Measurements from ENCODE around the gene SUN1. TPM values are rescaled to one million over a fixed set of nuclear protein-coding genes. Genes with fewer than 3 reads are reported as not detected.

The SUN1 gene
- total RNA-seq, 2 experiments from 2014 or later: 83.4 to 105 TPM

DNA sequence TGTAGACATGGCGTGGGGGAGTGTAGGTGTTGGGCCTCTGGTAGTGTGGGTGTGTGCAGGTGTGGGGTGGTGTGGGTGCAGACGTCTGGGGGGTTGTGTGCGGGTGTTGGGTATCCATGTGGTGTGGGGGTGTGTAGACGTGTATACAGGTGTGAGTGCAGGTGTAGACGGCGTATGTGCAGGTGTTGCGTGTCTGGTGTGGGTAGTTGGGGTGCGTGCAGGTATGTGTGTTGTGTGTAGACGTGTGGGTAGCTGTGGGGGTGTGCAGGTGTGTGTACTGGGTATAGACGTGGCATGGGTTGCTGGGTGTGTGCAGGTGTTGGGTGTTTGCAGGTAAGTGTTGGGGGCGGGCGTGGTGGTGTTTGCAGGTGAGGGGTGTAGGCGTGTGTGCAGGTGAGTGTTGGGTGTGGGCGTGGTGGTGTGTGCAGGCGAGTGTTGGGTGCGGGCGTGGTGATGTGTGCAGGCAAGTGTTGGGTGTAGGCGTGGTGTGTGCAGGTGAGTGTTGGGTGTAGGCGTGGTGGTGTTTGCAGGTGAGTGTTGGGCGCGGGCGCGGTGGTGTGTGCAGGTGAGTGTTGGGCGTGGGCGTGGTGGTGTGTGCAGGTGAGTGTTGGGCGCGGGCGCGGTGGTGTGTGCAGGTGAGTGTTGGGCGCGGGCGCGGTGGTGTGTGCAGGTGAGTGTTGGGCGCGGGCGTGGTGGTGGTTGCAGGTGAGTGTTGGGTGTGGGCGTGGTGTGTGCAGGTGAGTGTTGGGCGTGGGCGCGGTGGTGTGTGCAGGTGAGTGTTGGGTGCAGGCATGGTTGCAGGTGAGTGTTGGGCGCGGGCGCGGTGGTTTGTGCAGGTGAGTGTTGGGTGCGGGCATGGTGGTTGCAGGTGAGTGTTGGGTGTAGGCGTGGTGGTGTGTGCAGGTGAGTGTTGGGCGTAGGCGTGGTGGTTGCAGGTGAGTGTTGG, 60.6 kb downstream of the SUN1 start:
- no peaks in the 10 kb centered on the region for H3K9me2 ChIP-seq (ENCODE audit: insufficient read depth, low read length)
- no peaks in the 10 kb centered on the region for H3K9me3 ChIP-seq (ENCODE audit: low read length)
- H3K79me2 ChIP-seq (ENCODE audit: insufficient read depth, low read depth, low read length): no peaks in the 10 kb centered on the region
- ChIA-PET CTCF (ENCODE audit: unreplicated experiment) (no interaction called here), POLR2A (interaction anchor here (0.6 kb wide), 1 partner anchor 32 kb away, joined by 3 read pairs; no protein-coding TSS in a partner anchor)
- no peak overlapping the region for H3K4me3 ChIP-seq (ENCODE audit: low read depth, low read length, poor library complexity, severe bottlenecking)
- no TSS peak for BruUV-seq (replicated peaks)
- H4K20me1 ChIP-seq (ENCODE audit: insufficient read depth, low read length): no peaks in the 10 kb centered on the region
- DNase-seq (ENCODE audit: low spot score): no peak
- no peaks in the 10 kb centered on the region for H3K4me1 ChIP-seq (ENCODE audit: insufficient read depth, low read length, poor library complexity, severe bottlenecking)
- no peak overlapping the region for H3K27ac ChIP-seq (ENCODE audit: low read depth, low read length, poor library complexity, severe bottlenecking)
- peaks cover 85% of the 10 kb centered on the region for H3K36me3 ChIP-seq (ENCODE audit: insufficient read depth, low read length)
- intact Hi-C loops (cut with micrococcal nuclease; ENCODE audit: unreplicated experiment): no loop called here
- H3K4me2 ChIP-seq (ENCODE audit: low read length): no peak overlapping the region
- H2AFZ ChIP-seq (ENCODE audit: low read length): no peak overlapping the region
- TF ChIP-seq EZH2phosphoT487 (IDR thresholded peaks at IDR 0.05; ENCODE audit: borderline replicate concordance, low read depth, low read length): no peak
- TF ChIP-seq, protein P1, sequence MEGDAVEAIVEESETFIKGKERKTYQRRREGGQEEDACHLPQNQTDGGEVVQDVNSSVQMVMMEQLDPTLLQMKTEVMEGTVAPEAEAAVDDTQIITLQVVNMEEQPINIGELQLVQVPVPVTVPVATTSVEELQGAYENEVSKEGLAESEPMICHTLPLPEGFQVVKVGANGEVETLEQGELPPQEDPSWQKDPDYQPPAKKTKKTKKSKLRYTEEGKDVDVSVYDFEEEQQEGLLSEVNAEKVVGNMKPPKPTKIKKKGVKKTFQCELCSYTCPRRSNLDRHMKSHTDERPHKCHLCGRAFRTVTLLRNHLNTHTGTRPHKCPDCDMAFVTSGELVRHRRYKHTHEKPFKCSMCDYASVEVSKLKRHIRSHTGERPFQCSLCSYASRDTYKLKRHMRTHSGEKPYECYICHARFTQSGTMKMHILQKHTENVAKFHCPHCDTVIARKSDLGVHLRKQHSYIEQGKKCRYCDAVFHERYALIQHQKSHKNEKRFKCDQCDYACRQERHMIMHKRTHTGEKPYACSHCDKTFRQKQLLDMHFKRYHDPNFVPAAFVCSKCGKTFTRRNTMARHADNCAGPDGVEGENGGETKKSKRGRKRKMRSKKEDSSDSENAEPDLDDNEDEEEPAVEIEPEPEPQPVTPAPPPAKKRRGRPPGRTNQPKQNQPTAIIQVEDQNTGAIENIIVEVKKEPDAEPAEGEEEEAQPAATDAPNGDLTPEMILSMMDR (conservative IDR thresholded peaks at IDR 0.05; ENCODE audit: low read length): no peak

DNA sequence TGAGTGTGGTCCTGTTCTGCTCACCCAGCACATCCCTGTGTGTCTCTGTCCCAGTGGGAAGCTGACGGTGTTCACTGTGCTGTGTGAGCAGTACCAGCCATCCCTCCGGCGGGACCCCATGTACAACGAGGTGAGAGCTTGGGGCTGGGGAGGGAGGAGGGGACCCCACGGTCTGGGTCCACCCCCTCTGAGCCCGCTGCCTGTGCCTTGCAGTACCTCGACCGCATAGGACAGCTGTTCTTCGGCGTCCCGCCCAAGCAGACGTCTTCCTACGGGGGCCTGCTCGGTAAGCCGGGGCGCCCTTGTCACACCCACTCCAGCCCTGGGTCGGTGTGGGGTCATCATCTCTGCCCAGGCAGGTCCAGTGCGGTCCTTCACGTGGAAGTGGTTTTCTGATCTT, 61.4 kb downstream of the SUN1 start:
- H3K9me3 ChIP-seq (ENCODE audit: low read length): no peaks in the 10 kb centered on the region
- intact Hi-C loops (cut with micrococcal nuclease; ENCODE audit: unreplicated experiment): no loop called here
- H3K9me2 ChIP-seq (ENCODE audit: insufficient read depth, low read length): no peaks in the 10 kb centered on the region
- H3K4me3 ChIP-seq (ENCODE audit: low read depth, low read length, poor library complexity, severe bottlenecking): no peak overlapping the region
- DNase-seq (ENCODE audit: low spot score): no peak
- H2AFZ ChIP-seq (ENCODE audit: low read length): no peak overlapping the region
- no peak for TF ChIP-seq EZH2phosphoT487 (IDR thresholded peaks at IDR 0.05; ENCODE audit: borderline replicate concordance, low read depth, low read length)
- TF ChIP-seq, protein P1 (conservative IDR thresholded peaks at IDR 0.05; ENCODE audit: low read length): no peak
- no peaks in the 10 kb centered on the region for H3K4me1 ChIP-seq (ENCODE audit: insufficient read depth, low read length, poor library complexity, severe bottlenecking)
- POLR2A ChIA-PET: no interaction called here
- CTCF ChIA-PET (ENCODE audit: unreplicated experiment): no interaction called here
- no peak overlapping the region for H3K27ac ChIP-seq (ENCODE audit: low read depth, low read length, poor library complexity, severe bottlenecking)
- peaks cover 78% of the 10 kb centered on the region for H3K36me3 ChIP-seq (ENCODE audit: insufficient read depth, low read length)
- H3K4me2 ChIP-seq (ENCODE audit: low read length): no peak overlapping the region
- H4K20me1 ChIP-seq (ENCODE audit: insufficient read depth, low read length): no peaks in the 10 kb centered on the region
- H3K79me2 ChIP-seq (ENCODE audit: insufficient read depth, low read depth, low read length): no peaks in the 10 kb centered on the region
- no TSS peak for BruUV-seq (replicated peaks)
